HEK293 (cell line): ENCODE measurements around the gene CMIP.

Experiments
- CTCF ChIP-seq: fragments of 450-650 bp; formaldehyde crosslinking; IDR thresholded peaks from 2 replicates; pipeline ENCODE4 v1.5.1; 2016; ENCODE audit warnings: missing biosample characterization, missing genetic modification characterization
- HOXA7 ChIP-seq: sonication (generic); formaldehyde crosslinking; IDR thresholded peaks from 2 replicates; pipeline ENCODE4 v1.8.1; 2022; ENCODE audit warnings: missing genetic modification reagents, borderline replicate concordance
- PBX3 ChIP-seq: sonication (generic); formaldehyde crosslinking; IDR thresholded peaks from 2 replicates; pipeline ENCODE4 v1.8.1; 2022; ENCODE audit warnings: mild to moderate bottlenecking, moderate library complexity, missing genetic modification reagents
- REST ChIP-seq: fragments of 450-650 bp; formaldehyde crosslinking; IDR thresholded peaks from 2 replicates; pipeline ENCODE4 v1.5.1; 2016; ENCODE audit warnings: missing biosample characterization, missing genetic modification characterization
- SETDB1 ChIP-seq: IDR thresholded peaks from one replicate; pipeline ENCODE4 v1.6.1; 2017; ENCODE audit warnings: mild to moderate bottlenecking, low read length, moderate library complexity, mixed read lengths; ENCODE audit not compliant: insufficient read length
- ZNF10 ChIP-seq: fragments of 450-650 bp; formaldehyde crosslinking; IDR thresholded peaks from 2 replicates; pipeline ENCODE4 v1.5.1; 2017; ENCODE audit warnings: missing biosample characterization, missing genetic modification characterization
- ZNF114 ChIP-seq: fragments of 450-650 bp; formaldehyde crosslinking; IDR thresholded peaks from 2 replicates; pipeline ENCODE4 v1.5.0; 2017; ENCODE audit warnings: missing biosample characterization, missing genetic modification characterization
- ZNF133 ChIP-seq: fragments of 450-650 bp; formaldehyde crosslinking; IDR thresholded peaks from 2 replicates; pipeline ENCODE4 v1.5.1; 2016; ENCODE audit warnings: missing biosample characterization, missing genetic modification characterization
- ZNF214 ChIP-seq: fragments of 450-650 bp; formaldehyde crosslinking; IDR thresholded peaks from 2 replicates; pipeline ENCODE4 v1.5.1; 2017; ENCODE audit warnings: missing biosample characterization, mild to moderate bottlenecking, missing genetic modification characterization, borderline replicate concordance
- ZNF23 ChIP-seq: fragments of 450-650 bp; formaldehyde crosslinking; IDR thresholded peaks from 2 replicates; pipeline ENCODE4 v1.5.1; 2016; ENCODE audit warnings: missing biosample characterization, missing genetic modification characterization, borderline replicate concordance
- ZNF24 ChIP-seq: fragments of 450-650 bp; formaldehyde crosslinking; IDR thresholded peaks from 2 replicates; pipeline ENCODE4 v1.5.1; 2016; ENCODE audit warnings: missing biosample characterization, missing genetic modification characterization
- ZNF658 ChIP-seq: fragments of 450-650 bp; formaldehyde crosslinking; IDR thresholded peaks from 2 replicates; pipeline ENCODE4; 2016; ENCODE audit warnings: missing biosample characterization, missing genetic modification characterization
- ZNF830 ChIP-seq: fragments of 450-650 bp; IDR thresholded peaks from 2 replicates; pipeline ENCODE4 v1.5.0; 2018; ENCODE audit warnings: missing biosample characterization, missing genetic modification characterization, low read depth, mild to moderate bottlenecking, moderate library complexity
- ZSCAN5A ChIP-seq: fragments of 450-650 bp; formaldehyde crosslinking; IDR thresholded peaks from 2 replicates; pipeline ENCODE4 v1.5.1; 2016; ENCODE audit warnings: missing biosample characterization, missing genetic modification characterization

- no peak for TF ChIP-seq HOXA7 (CRISPR knock-in tag)
- no peak for TF ChIP-seq ZSCAN5A (tag by site-specific recombination)
- TF ChIP-seq ZNF830 (tag by site-specific recombination): no peak
- TF ChIP-seq ZNF214 (tag by site-specific recombination): no peak
- TF ChIP-seq ZNF24 (tag by site-specific recombination): no peak
- TF ChIP-seq ZNF114 (tag by site-specific recombination): no peak
- TF ChIP-seq REST: no peak
- no peak for TF ChIP-seq PBX3 (CRISPR knock-in tag)
- no peak for TF ChIP-seq SETDB1
- TF ChIP-seq CTCF (tag by site-specific recombination): no peak
- TF ChIP-seq ZNF133: no peak
- no peak for TF ChIP-seq ZNF658 (tag by site-specific recombination)
- TF ChIP-seq ZNF23: no peak
- TF ChIP-seq ZNF10 (tag by site-specific recombination): no peak
These were observed 143.9 kb downstream of the CMIP start for GRCh38 chr16:81588326-81589081.
